Activated naive CD8-positive, alpha-beta T cell (primary cell): Measurements from ENCODE around the gene RFX6.

Experiments used
- H3K27ac Mint-ChIP-seq: one replicate; pipeline ENCODE4 v1.8.0; 2021; ENCODE audit warnings: mixed read lengths
- H3K27me3 Mint-ChIP-seq: one replicate; pipeline ENCODE4 v1.8.0; 2021; ENCODE audit warnings: mixed read lengths
- H3K36me3 Mint-ChIP-seq: one replicate; pipeline ENCODE4 v1.8.0; 2021; ENCODE audit warnings: mixed read lengths
- H3K4me1 Mint-ChIP-seq: one replicate; pipeline ENCODE4 v1.8.0; 2021; ENCODE audit warnings: low read depth, mixed read lengths
- H3K4me3 Mint-ChIP-seq: one replicate; pipeline ENCODE4 v1.8.0; 2021; ENCODE audit warnings: mild to moderate bottlenecking, mixed read lengths
- H3K9me3 Mint-ChIP-seq: one replicate; pipeline ENCODE4 v1.8.0; 2021; ENCODE audit warnings: low read depth, mixed read lengths

The RFX6 gene

DNA sequence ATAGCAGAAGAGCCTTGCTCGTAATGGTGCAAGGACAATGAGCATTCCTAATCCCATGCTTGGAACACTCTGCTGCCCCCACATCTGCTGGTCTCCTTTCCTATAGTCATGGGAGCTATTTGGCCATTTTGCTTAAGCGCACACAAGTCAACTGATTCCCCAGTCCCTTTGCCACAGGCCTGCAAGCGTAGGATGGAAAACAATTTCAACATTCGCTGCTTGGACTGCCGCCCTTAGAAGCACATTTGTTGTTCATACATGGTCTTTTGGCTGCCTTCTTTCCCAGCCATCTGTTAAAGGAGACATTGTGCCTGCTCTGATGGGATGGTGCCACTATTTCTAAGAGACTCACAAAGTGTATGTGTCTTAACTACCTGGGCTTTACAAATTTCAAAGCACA, 96.9 kb downstream of the RFX6 start:
- H3K9me3 Mint-ChIP-seq = no peaks in the 10 kb centered on the region
- peaks cover 5% of the 10 kb centered on the region for H3K27me3 Mint-ChIP-seq
- no peaks in the 10 kb centered on the region for H3K36me3 Mint-ChIP-seq
- H3K4me1 Mint-ChIP-seq = no peaks in the 10 kb centered on the region
- H3K4me3 Mint-ChIP-seq = no peak overlapping the region
- H3K27ac Mint-ChIP-seq = no peak overlapping the region

DNA sequence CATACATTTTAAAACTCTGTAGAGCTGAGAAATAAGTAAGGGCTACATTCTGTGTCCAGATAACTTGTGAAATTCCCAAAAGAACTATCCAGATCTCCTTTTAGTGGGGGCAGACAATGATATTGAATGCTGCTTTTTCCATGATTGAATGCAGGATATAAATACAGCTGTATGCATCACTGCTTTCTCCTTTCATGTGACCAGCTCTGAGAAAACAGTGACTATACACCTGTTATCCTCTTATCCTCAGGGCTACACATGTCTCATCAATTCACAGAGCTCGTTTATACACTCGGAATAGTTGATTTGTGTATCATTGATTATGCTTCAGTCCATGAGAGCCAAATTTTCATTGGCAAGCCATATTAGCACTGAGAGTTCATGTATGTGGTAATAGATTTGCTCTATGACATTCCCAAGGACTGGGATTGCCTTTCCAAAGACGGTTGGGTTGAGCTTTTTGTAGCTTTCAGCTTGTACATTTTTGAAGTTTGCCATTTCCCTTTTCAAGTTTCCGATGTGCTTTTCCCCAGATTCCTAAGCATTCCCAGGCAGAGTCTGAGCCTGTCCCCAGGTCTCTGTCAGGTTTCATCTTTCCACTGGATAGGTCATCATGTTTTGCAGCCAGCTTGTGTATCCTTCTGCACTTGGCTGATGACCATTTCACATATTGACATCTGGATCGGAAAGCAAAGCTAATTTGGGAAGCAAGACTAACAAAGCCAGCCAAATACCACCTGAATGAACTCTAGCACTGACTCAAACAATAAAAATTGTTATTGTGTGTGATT, 97.7 kb downstream of the RFX6 start:
- no peak overlapping the region for H3K27ac Mint-ChIP-seq
- H3K36me3 Mint-ChIP-seq = no peaks in the 10 kb centered on the region
- H3K4me1 Mint-ChIP-seq = no peaks in the 10 kb centered on the region
- H3K27me3 Mint-ChIP-seq = peaks cover 5% of the 10 kb centered on the region
- H3K4me3 Mint-ChIP-seq = no peak overlapping the region
- no peaks in the 10 kb centered on the region for H3K9me3 Mint-ChIP-seq

- H3K27ac Mint-ChIP-seq = no peak overlapping the region
- peaks cover 4% of the 10 kb centered on the region for H3K27me3 Mint-ChIP-seq
- H3K4me1 Mint-ChIP-seq = no peaks in the 10 kb centered on the region
Measured at GRCh38 chr6:116975600-116975999, 98.6 kb downstream of the RFX6 start.

GRCh38 chr6:116979560-116979959, 102.5 kb downstream of the RFX6 start:
- Mint-ChIP-seq H3K4me1 (no peaks in the 10 kb centered on the region), H3K36me3 (no peaks in the 10 kb centered on the region), H3K9me3 (peaks cover 3% of the 10 kb centered on the region), H3K4me3 (no peak overlapping the region), H3K27me3 (peaks cover 1% of the 10 kb centered on the region), H3K27ac (no peak overlapping the region)

More at GRCh38 chr6:116975600-116975999, 98.6 kb downstream of the RFX6 start:
- H3K4me3 Mint-ChIP-seq = no peak overlapping the region
- no peaks in the 10 kb centered on the region for H3K9me3 Mint-ChIP-seq
- H3K36me3 Mint-ChIP-seq = no peaks in the 10 kb centered on the region
